ENCODE measurements around the gene DIS3L2. TPM values are rescaled to one million over a fixed set of nuclear protein-coding genes. Genes with fewer than 3 reads are reported as not detected.

DIS3L2 gene
- total RNA-seq, 2 experiments from 2014 or later, result 20.2 to 20.6 TPM

- no peak overlapping the region for H3K4me2 ChIP-seq (ENCODE audit: low read length)
- H3K4me1 ChIP-seq (ENCODE audit: insufficient read depth, low read length, poor library complexity, severe bottlenecking), result no peaks in the 10 kb centered on the region
- no peak overlapping the region for H3K4me3 ChIP-seq (ENCODE audit: low read depth, low read length, poor library complexity, severe bottlenecking)
- CTCF ChIA-PET (ENCODE audit: unreplicated experiment), result no interaction called here
- BruUV-seq (replicated peaks), result no TSS peak
- no peaks in the 10 kb centered on the region for H4K20me1 ChIP-seq (ENCODE audit: insufficient read depth, low read length)
- no peak overlapping the region for H2AFZ ChIP-seq (ENCODE audit: low read length)
- intact Hi-C loops (cut with micrococcal nuclease; ENCODE audit: unreplicated experiment), result no loop called here
- POLR2A ChIA-PET, result interaction anchor here (0.6 kb wide), 1 partner anchor 46 kb away, joined by 3 read pairs; no protein-coding TSS in a partner anchor
- DNase-seq (ENCODE audit: low spot score), result no peak
- no peaks in the 10 kb centered on the region for H3K9me3 ChIP-seq (ENCODE audit: low read length)
- H3K9me2 ChIP-seq (ENCODE audit: insufficient read depth, low read length), result no peaks in the 10 kb centered on the region
- peaks cover 23% of the 10 kb centered on the region for H3K36me3 ChIP-seq (ENCODE audit: insufficient read depth, low read length)
- H3K79me2 ChIP-seq (ENCODE audit: insufficient read depth, low read depth, low read length), result no peaks in the 10 kb centered on the region
- TF ChIP-seq, protein P1, sequence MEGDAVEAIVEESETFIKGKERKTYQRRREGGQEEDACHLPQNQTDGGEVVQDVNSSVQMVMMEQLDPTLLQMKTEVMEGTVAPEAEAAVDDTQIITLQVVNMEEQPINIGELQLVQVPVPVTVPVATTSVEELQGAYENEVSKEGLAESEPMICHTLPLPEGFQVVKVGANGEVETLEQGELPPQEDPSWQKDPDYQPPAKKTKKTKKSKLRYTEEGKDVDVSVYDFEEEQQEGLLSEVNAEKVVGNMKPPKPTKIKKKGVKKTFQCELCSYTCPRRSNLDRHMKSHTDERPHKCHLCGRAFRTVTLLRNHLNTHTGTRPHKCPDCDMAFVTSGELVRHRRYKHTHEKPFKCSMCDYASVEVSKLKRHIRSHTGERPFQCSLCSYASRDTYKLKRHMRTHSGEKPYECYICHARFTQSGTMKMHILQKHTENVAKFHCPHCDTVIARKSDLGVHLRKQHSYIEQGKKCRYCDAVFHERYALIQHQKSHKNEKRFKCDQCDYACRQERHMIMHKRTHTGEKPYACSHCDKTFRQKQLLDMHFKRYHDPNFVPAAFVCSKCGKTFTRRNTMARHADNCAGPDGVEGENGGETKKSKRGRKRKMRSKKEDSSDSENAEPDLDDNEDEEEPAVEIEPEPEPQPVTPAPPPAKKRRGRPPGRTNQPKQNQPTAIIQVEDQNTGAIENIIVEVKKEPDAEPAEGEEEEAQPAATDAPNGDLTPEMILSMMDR (conservative IDR thresholded peaks at IDR 0.05; ENCODE audit: low read length), result no peak
- no peak for TF ChIP-seq EZH2phosphoT487 (IDR thresholded peaks at IDR 0.05; ENCODE audit: borderline replicate concordance, low read depth, low read length)
- H3K27ac ChIP-seq (ENCODE audit: low read depth, low read length, poor library complexity, severe bottlenecking), result no peak overlapping the region
Observed at GRCh38 chr2:232024457-232024856, 62.9 kb downstream of the DIS3L2 start.

DNA sequence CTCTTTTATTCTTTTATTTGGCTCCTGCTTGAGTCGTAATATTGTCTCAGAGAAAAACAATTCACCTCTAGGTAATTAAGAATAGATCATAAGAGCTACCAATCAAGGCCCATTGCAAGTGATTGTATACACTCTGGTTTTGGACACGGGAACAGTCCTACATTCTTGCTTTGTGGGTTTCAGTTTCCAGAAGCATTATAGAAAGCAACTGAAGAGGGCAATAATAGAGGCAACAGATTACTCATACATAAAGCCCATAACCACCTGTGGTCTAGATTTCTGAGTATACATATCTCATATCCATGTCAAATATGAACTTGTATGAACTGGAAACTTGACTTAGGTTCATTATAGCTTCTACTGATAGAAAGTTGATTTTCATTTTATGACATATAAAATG, 65.4 kb downstream of the DIS3L2 start:
- ChIA-PET POLR2A (interaction anchor here (0.7 kb wide), 1 partner anchor 61 kb away, joined by 3 read pairs; no protein-coding TSS in a partner anchor), CTCF (ENCODE audit: unreplicated experiment) (no interaction called here)
- TF ChIP-seq, protein P1 (conservative IDR thresholded peaks at IDR 0.05; ENCODE audit: low read length), result no peak
- TF ChIP-seq EZH2phosphoT487 (IDR thresholded peaks at IDR 0.05; ENCODE audit: borderline replicate concordance, low read depth, low read length), result no peak
- intact Hi-C loops (cut with micrococcal nuclease; ENCODE audit: unreplicated experiment), result no loop called here
- peaks cover 32% of the 10 kb centered on the region for H3K36me3 ChIP-seq (ENCODE audit: insufficient read depth, low read length)
- no peaks in the 10 kb centered on the region for H3K9me3 ChIP-seq (ENCODE audit: low read length)
- no peaks in the 10 kb centered on the region for H3K79me2 ChIP-seq (ENCODE audit: insufficient read depth, low read depth, low read length)
- H3K4me3 ChIP-seq (ENCODE audit: low read depth, low read length, poor library complexity, severe bottlenecking), result no peak overlapping the region
- no peaks in the 10 kb centered on the region for H3K4me1 ChIP-seq (ENCODE audit: insufficient read depth, low read length, poor library complexity, severe bottlenecking)
- no peaks in the 10 kb centered on the region for H4K20me1 ChIP-seq (ENCODE audit: insufficient read depth, low read length)
- DNase-seq (ENCODE audit: low spot score), result no peak
- H3K27ac ChIP-seq (ENCODE audit: low read depth, low read length, poor library complexity, severe bottlenecking), result no peak overlapping the region
- no TSS peak for BruUV-seq (replicated peaks)
- no peak overlapping the region for H2AFZ ChIP-seq (ENCODE audit: low read length)
- H3K4me2 ChIP-seq (ENCODE audit: low read length), result no peak overlapping the region
- H3K9me2 ChIP-seq (ENCODE audit: insufficient read depth, low read length), result no peaks in the 10 kb centered on the region

DNA sequence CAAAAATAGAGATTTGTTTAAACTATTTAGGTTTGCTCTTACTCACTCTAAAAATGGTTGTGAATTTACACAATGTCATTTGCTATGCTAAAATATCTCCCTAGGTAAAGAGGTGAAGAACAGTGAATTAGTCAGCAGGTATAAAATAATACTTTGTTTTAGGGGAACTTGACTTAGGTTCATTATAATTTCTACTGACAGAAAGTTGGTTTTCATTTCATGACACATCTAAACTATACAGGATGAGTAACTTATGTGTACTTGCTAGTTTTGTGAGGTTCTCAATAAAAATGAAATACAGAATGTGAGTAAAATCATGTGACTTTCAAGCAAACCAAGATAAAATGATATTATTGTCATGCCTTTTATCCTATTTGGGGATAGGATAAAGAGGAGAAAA, 66.0 kb downstream of the DIS3L2 start:
- no peaks in the 10 kb centered on the region for H3K4me1 ChIP-seq (ENCODE audit: insufficient read depth, low read length, poor library complexity, severe bottlenecking)
- no peak overlapping the region for H3K4me3 ChIP-seq (ENCODE audit: low read depth, low read length, poor library complexity, severe bottlenecking)
- DNase-seq (ENCODE audit: low spot score), result no peak
- BruUV-seq (replicated peaks), result no TSS peak
- H3K4me2 ChIP-seq (ENCODE audit: low read length), result no peak overlapping the region
- ChIA-PET CTCF (ENCODE audit: unreplicated experiment) (no interaction called here), POLR2A (interaction anchor here (1.6 kb wide), 1 partner anchor 16 kb away, joined by 3 read pairs; no protein-coding TSS in a partner anchor)
- no peaks in the 10 kb centered on the region for H3K79me2 ChIP-seq (ENCODE audit: insufficient read depth, low read depth, low read length)
- no peaks in the 10 kb centered on the region for H3K9me3 ChIP-seq (ENCODE audit: low read length)
- H3K27ac ChIP-seq (ENCODE audit: low read depth, low read length, poor library complexity, severe bottlenecking), result no peak overlapping the region
- TF ChIP-seq EZH2phosphoT487 (IDR thresholded peaks at IDR 0.05; ENCODE audit: borderline replicate concordance, low read depth, low read length), result no peak
- TF ChIP-seq, protein P1 (conservative IDR thresholded peaks at IDR 0.05; ENCODE audit: low read length), result no peak
- intact Hi-C loops (cut with micrococcal nuclease; ENCODE audit: unreplicated experiment), result no loop called here
- H3K36me3 ChIP-seq (ENCODE audit: insufficient read depth, low read length), result peaks cover 32% of the 10 kb centered on the region
- H4K20me1 ChIP-seq (ENCODE audit: insufficient read depth, low read length), result no peaks in the 10 kb centered on the region
- no peak overlapping the region for H2AFZ ChIP-seq (ENCODE audit: low read length)
- H3K9me2 ChIP-seq (ENCODE audit: insufficient read depth, low read length), result no peaks in the 10 kb centered on the region

Measured in OCI-LY7 (cell line).